ENCODE measurements around the gene MCF2L.

GRCh38 chr13:113140677-113141600 is 171.9 kb downstream of the MCF2L start:
- TF ChIP-seq, protein P1, sequence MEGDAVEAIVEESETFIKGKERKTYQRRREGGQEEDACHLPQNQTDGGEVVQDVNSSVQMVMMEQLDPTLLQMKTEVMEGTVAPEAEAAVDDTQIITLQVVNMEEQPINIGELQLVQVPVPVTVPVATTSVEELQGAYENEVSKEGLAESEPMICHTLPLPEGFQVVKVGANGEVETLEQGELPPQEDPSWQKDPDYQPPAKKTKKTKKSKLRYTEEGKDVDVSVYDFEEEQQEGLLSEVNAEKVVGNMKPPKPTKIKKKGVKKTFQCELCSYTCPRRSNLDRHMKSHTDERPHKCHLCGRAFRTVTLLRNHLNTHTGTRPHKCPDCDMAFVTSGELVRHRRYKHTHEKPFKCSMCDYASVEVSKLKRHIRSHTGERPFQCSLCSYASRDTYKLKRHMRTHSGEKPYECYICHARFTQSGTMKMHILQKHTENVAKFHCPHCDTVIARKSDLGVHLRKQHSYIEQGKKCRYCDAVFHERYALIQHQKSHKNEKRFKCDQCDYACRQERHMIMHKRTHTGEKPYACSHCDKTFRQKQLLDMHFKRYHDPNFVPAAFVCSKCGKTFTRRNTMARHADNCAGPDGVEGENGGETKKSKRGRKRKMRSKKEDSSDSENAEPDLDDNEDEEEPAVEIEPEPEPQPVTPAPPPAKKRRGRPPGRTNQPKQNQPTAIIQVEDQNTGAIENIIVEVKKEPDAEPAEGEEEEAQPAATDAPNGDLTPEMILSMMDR (IDR thresholded peaks at IDR 0.05; ENCODE audit: low read length): no peak
- TF ChIP-seq EZH2 (optimal IDR thresholded peaks at IDR 0.05; ENCODE audit: low read depth, low read length): no peak
